K562 (cell line): ENCODE results near the gene PCP4L1. TPM values are rescaled to one million over a fixed set of nuclear protein-coding genes. Genes with fewer than 3 reads are reported as not detected.

Source experiments
- ARID3A ChIP-seq: IDR thresholded peaks from 2 replicates; pipeline ENCODE4 v1.6.1; 2012; ENCODE audit warnings: low read depth, low read length, improper control_type of control experiment, borderline replicate concordance
- CBFA2T3 ChIP-seq: fragments of 450-650 bp; IDR thresholded peaks from 2 replicates; pipeline ENCODE4 v1.6.1; 2017
- CBX3 ChIP-seq, 2 experiments: IDR thresholded peaks; 1 replicate in 1 of 2; 2 replicates in 1 of 2; pipeline ENCODE4 v1.6.1; 2012; ENCODE audit warnings: inconsistent platforms in 2 of 2, low read length in 2 of 2, borderline replicate concordance in 1 of 2, control low read depth in 1 of 2
- CEBPZ ChIP-seq: fragments of 150-350 bp; IDR thresholded peaks from 2 replicates; pipeline ENCODE4 v1.6.1; 2014; ENCODE audit warnings: low read depth, mild to moderate bottlenecking, low read length, borderline replicate concordance
- FOXJ2 ChIP-seq: fragments of 200-800 bp; sonication (Bioruptor generic); IDR thresholded peaks from 2 replicates; pipeline ENCODE4 v1.6.1; 2016; ENCODE audit warnings: missing genetic modification characterization, missing compliant biosample characterization
- HBP1 ChIP-seq: fragments of 450-650 bp; formaldehyde crosslinking; IDR thresholded peaks from 2 replicates; pipeline ENCODE4 v1.4.0; 2022; ENCODE audit warnings: missing genetic modification characterization
- HDAC2 ChIP-seq: fragments of 450-650 bp; IDR thresholded peaks from 2 replicates; pipeline ENCODE4 v1.6.1; 2016; ENCODE audit warnings: mild to moderate bottlenecking
- HSF4 ChIP-seq: fragments of 250-450 bp; sonication (Bioruptor Pico); IDR thresholded peaks from 2 replicates; pipeline ENCODE4 v2.1.2; 2022; ENCODE audit warnings: mild to moderate bottlenecking, moderate library complexity, borderline replicate concordance
- PBX2 ChIP-seq, 2 experiments: IDR thresholded peaks in 1 of 2; conservative IDR thresholded peaks in 1 of 2; 2 replicates each; pipeline ENCODE4 v1.6.1; 2016; ENCODE audit warnings: low read depth in 2 of 2, mild to moderate bottlenecking in 1 of 2, missing compliant biosample characterization in 1 of 2, missing genetic modification characterization in 1 of 2, moderate library complexity in 1 of 2
- PHTF2 ChIP-seq: fragments of 250-450 bp; sonication (Bioruptor Pico); IDR thresholded peaks from 2 replicates; pipeline ENCODE4 v1.5.0; 2021; ENCODE audit warnings: mild to moderate bottlenecking
- POLR2AphosphoS5 ChIP-seq: IDR thresholded peaks from 2 replicates; pipeline ENCODE4 v1.6.1; 2011; ENCODE audit warnings: mild to moderate bottlenecking, low read depth, low read length, moderate library complexity; ENCODE audit not compliant: control insufficient read depth, insufficient read depth
- POU5F1 ChIP-seq: fragments of 150-350 bp; IDR thresholded peaks from 2 replicates; pipeline ENCODE4 v1.6.1; 2014; ENCODE audit warnings: borderline replicate concordance, low read length, low read depth, mild to moderate bottlenecking; ENCODE audit not compliant: partially characterized antibody
- TFE3 ChIP-seq: fragments of 450-650 bp; formaldehyde crosslinking; IDR thresholded peaks from 2 replicates; pipeline ENCODE4 v1.4.0; 2020; ENCODE audit warnings: mild to moderate bottlenecking, mixed read lengths
- ZBTB17 ChIP-seq: fragments of 450-650 bp; formaldehyde crosslinking; IDR thresholded peaks from 2 replicates; pipeline ENCODE4 v1.4.0; 2020; ENCODE audit warnings: mild to moderate bottlenecking
- ZNF24 ChIP-seq: fragments of 450-650 bp; IDR thresholded peaks from 2 replicates; pipeline ENCODE4 v1.6.1; 2016
- polyA plus RNA-seq, 8 experiments: library from polyadenylated mRNA; depleted of rRNA in 4 of 8; stranded (reverse) in 5 of 8; unstranded in 3 of 8; fragments of >200 nt; fragmentation: Nextera tagmentation in 2 of 8; fragmentation: Illumina TruSeq in 1 of 8; extraction: Ambion mirVana in 2 of 8; extraction: Trizol in 1 of 8; gene quantifications; 2 replicates each; pipeline versions ENCODE4 v1.2.1 to v1.2.3, GENCODE V29; 2011 to 2014; ENCODE audit warnings: inconsistent platforms in 1 of 8, missing spikeins in 1 of 8
- total RNA-seq, 7 experiments: library from RNA; depleted of rRNA in 6 of 7; stranded (reverse); fragments of >200 nt in 6 of 7; fragmentation: Illumina TruSeq in 2 of 7; extraction: Trizol in 2 of 7; gene quantifications; 2 replicates each; pipeline versions ENCODE4 v1.2.1 to v1.2.3, GENCODE V29; 2011 to 2021; ENCODE audit warnings: low replicate concordance in 1 of 7

The PCP4L1 gene
- total and polyA plus RNA-seq, 9 of the 15 experiments (the other 6 are each of a cell fraction or from before 2014, with no cell fraction given) = not detected

GRCh38 chr1:161225534-161226319 lies 32.8 kb upstream of the PCP4L1 start, which contains the start of gene TOMM40L (continued):
- TF ChIP-seq PBX2 (CRISPR knock-in tag; IDR thresholded peaks at IDR 0.05; ENCODE audit: low read depth) (peak; percentile 85), PBX2 (tag; conservative IDR thresholded peaks at IDR 0.05; ENCODE audit: low read depth) (peak; percentile 99), POU5F1 (no peak), ZBTB17 (CRISPR knock-in tag) (no peak), CBFA2T3 (no peak), CEBPZ (no peak; the same call in 1 of the 2 replicates), ARID3A (peak; percentile 99), CBX3 (IDR thresholded peaks at IDR 0.05; ENCODE audit: borderline replicate concordance in 1 of 2, low read length in 2 of 2) (peak in 1 of 2 experiments; percentile 8; a peak in 1 of 3 replicates), ZNF24 (no peak), HDAC2 (peak; percentile 65; the same call in 1 of the 2 replicates), POLR2AphosphoS5 (no peak), HSF4 (CRISPR knock-in tag) (no peak), HBP1 (peak; percentile 90; the same call in 1 of the 2 replicates), TFE3 (no peak), FOXJ2 (no peak), PHTF2 (no peak)
